Esophagus squamous epithelium (tissue), 5 donors: Measurements from ENCODE around the gene SNAP91. TPM values are rescaled to one million over a fixed set of nuclear protein-coding genes. Genes with fewer than 3 reads are reported as not detected.

ENCODE experiments used
- DNase-seq: peaks from one replicate; lab custom pipeline; 2025; lab: John Stamatoyannopoulos, UW
- H3K27ac ChIP-seq, 4 donors: fragments of 200-600 bp; sonication (generic); one replicate each; pipeline ENCODE4 v1.5.1; 2016 to 2019; ENCODE audit warnings: mild to moderate bottlenecking in 1 of 4
- H3K27me3 ChIP-seq, 4 donors: fragments of 200-600 bp; sonication (generic); 1 replicate in 3 of 4; 2 replicates in 1 of 4; pipeline versions ENCODE4 v1.5.1 to v1.6.0; 2017 to 2021; ENCODE audit warnings: antibody characterized with exemption in 1 of 4
- H3K36me3 ChIP-seq, 3 donors: fragments of 200-600 bp; sonication (generic); one replicate each; pipeline ENCODE4 v1.5.1; 2016 to 2019
- H3K4me1 ChIP-seq, 3 donors: fragments of 200-600 bp; sonication (generic); one replicate each; pipeline ENCODE4 v1.5.1; 2017 to 2019
- H3K4me3 ChIP-seq, 4 donors: fragments of 200-600 bp; sonication (generic); 1 replicate in 3 of 4; 2 replicates in 1 of 4; pipeline ENCODE4 v1.5.1; 2016 to 2019; ENCODE audit warnings: mild to moderate bottlenecking in 2 of 4, moderate library complexity in 1 of 4
- H3K9me3 ChIP-seq, 3 donors: fragments of 200-600 bp; sonication (generic); one replicate each; pipeline ENCODE4 v1.5.1; 2016 to 2019
- CTCF ChIP-seq, 6 experiments: fragments of 450-650 bp in 4 of 6; fragments of 200-600 bp in 2 of 6; sonication (generic) in 2 of 6; IDR thresholded peaks; one replicate each; pipeline ENCODE4 v1.5.1; 2016 to 2019; ENCODE audit warnings: antibody characterized with exemption in 6 of 6, mild to moderate bottlenecking in 4 of 6, moderate library complexity in 4 of 6
- POLR2A ChIP-seq, 4 donors: fragments of 450-650 bp; IDR thresholded peaks; one replicate each; pipeline ENCODE4 v1.6.1; 2017; ENCODE audit warnings: antibody characterized with exemption in 4 of 4, mild to moderate bottlenecking in 4 of 4, moderate library complexity in 3 of 4
- WGBS, 2 donors: methylation state at CpG; one replicate each; pipeline ENCODE4 v1.1.5; 2018; 5-methylcytosine and 5-hydroxymethylcytosine counted together
- intact Hi-C: fragments of 100-400 bp; cut with DNase I; formaldehyde crosslinking; loops from one replicate; pipeline ENCODE4 v1.15.0; 2022
- total RNA-seq, 4 donors: library from RNA; depleted of rRNA; stranded (reverse); fragments of >200 nt; gene quantifications; one replicate each; pipeline ENCODE4 v1.1.0, GENCODE V29; 2016
- donor health status: DM: yes; HTN: yes; CAD: no.

The SNAP91 gene
- total RNA-seq, 4 donors from 2014 or later: not detected

GRCh38 chr6:83613378-83613777 lies 95.5 kb downstream of the SNAP91 start:
- WGBS, 2 donors: 51 to 52% methylated on average over 4 of the region's 4 CpGs
- intact Hi-C loops: no loop called here
- H3K4me3 ChIP-seq: no peak overlapping the region
- TF ChIP-seq CTCF (IDR thresholded peaks at IDR 0.05): no peak
- no peak for TF ChIP-seq POLR2A (IDR thresholded peaks at IDR 0.05)
- no peaks in the 10 kb centered on the region for H3K4me1 ChIP-seq
- DNase-seq: no peak
- H3K27me3 ChIP-seq: no peaks in the 10 kb centered on the region
- H3K36me3 ChIP-seq: no peaks in the 10 kb centered on the region
- H3K27ac ChIP-seq: no peak overlapping the region
- no peaks in the 10 kb centered on the region for H3K9me3 ChIP-seq

- no peaks in the 10 kb centered on the region for H3K27me3 ChIP-seq
- no peaks in the 10 kb centered on the region for H3K36me3 ChIP-seq
- H3K9me3 ChIP-seq: no peaks in the 10 kb centered on the region
- no peaks in the 10 kb centered on the region for H3K4me1 ChIP-seq
- no peak overlapping the region for H3K27ac ChIP-seq
- DNase-seq: no peak
- no peak overlapping the region for H3K4me3 ChIP-seq
- TF ChIP-seq CTCF (IDR thresholded peaks at IDR 0.05) (no peak), POLR2A (IDR thresholded peaks at IDR 0.05) (no peak)
- WGBS, 2 donors: 56 to 72% methylated on average over 2 of the region's 2 CpGs
- intact Hi-C loops: no loop called here
These were observed 99.7 kb downstream of the SNAP91 start for GRCh38 chr6:83609248-83609647.

GRCh38 chr6:83605517-83605916 lies 103.4 kb downstream of the SNAP91 start:
- WGBS, 2 donors: 63 to 80% methylated on average over 1 of the region's 1 CpG
- H3K27ac ChIP-seq: no peak overlapping the region
- DNase-seq: no peak
- TF ChIP-seq POLR2A (IDR thresholded peaks at IDR 0.05) (no peak), CTCF (IDR thresholded peaks at IDR 0.05) (no peak)
- no peaks in the 10 kb centered on the region for H3K36me3 ChIP-seq
- H3K4me1 ChIP-seq: no peaks in the 10 kb centered on the region
- H3K9me3 ChIP-seq: no peaks in the 10 kb centered on the region
- H3K27me3 ChIP-seq: no peaks in the 10 kb centered on the region
- intact Hi-C loops: no loop called here
- no peak overlapping the region for H3K4me3 ChIP-seq

GRCh38 chr6:83603551-83603950 lies 105.3 kb downstream of the SNAP91 start:
- TF ChIP-seq CTCF (IDR thresholded peaks at IDR 0.05) (no peak), POLR2A (IDR thresholded peaks at IDR 0.05) (no peak)
- no peaks in the 10 kb centered on the region for H3K27me3 ChIP-seq
- WGBS, 2 donors: 43 to 55% methylated on average over 2 of the region's 2 CpGs
- H3K9me3 ChIP-seq: no peaks in the 10 kb centered on the region
- H3K4me3 ChIP-seq: no peak overlapping the region
- intact Hi-C loops: no loop called here
- no peaks in the 10 kb centered on the region for H3K36me3 ChIP-seq
- DNase-seq: no peak
- no peak overlapping the region for H3K27ac ChIP-seq
- H3K4me1 ChIP-seq: no peaks in the 10 kb centered on the region

- WGBS, 2 donors: 57 to 72% methylated on average over 3 of the region's 3 CpGs
- no peak for TF ChIP-seq CTCF (IDR thresholded peaks at IDR 0.05)
- no peak for TF ChIP-seq POLR2A (IDR thresholded peaks at IDR 0.05)
- no peaks in the 10 kb centered on the region for H3K27me3 ChIP-seq
These were observed 107.8 kb downstream of the SNAP91 start for GRCh38 chr6:83601119-83601518.

More at GRCh38 chr6:83601119-83601518, 107.8 kb downstream of the SNAP91 start:
- Histone ChIP-seq H3K4me3 (no peak overlapping the region), H3K36me3 (no peaks in the 10 kb centered on the region), H3K4me1 (no peaks in the 10 kb centered on the region), H3K9me3 (no peaks in the 10 kb centered on the region), H3K27ac (no peak overlapping the region)
- intact Hi-C loops: no loop called here
- no peak for DNase-seq
